Measurements from ENCODE around the gene CAPS2.

CAPS2 gene

DNA sequence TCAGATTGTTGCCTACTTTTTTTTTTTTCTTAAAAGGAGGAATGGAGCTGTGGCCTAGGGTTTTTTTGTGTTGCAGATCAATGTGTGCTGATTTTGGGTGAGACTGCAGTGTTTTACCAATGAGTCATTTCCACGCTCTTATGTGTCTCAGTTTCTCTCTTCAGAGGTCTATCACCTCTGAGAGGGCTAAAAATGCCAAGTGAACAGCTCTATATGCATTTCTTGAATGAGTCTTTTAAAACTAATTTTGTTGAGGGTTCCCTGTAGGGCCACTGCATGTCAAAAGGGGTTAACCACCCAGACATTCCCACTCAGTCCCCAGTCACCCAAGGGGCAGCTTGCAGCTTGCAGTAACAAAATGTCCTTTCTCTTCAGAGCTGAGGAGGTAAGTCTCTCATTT lies 36.5 kb upstream of the CAPS2 start:
- no peaks in the 10 kb centered on the region for H3K4me1 ChIP-seq (ENCODE audit: control insufficient read depth, insufficient read depth, low read length)
- TF ChIP-seq ZNF510 (tag by site-specific recombination; IDR thresholded peaks at IDR 0.05; ENCODE audit: insufficient replicate concordance) (no peak), ZNF114 (tag by site-specific recombination; IDR thresholded peaks at IDR 0.05) (no peak), ZNF791 (tag by site-specific recombination; IDR thresholded peaks at IDR 0.05) (no peak), SP7 (tag by site-specific recombination; IDR thresholded peaks at IDR 0.05) (no peak), ZNF707 (tag by site-specific recombination; IDR thresholded peaks at IDR 0.05) (no peak), ZNF404 (tag by site-specific recombination; IDR thresholded peaks at IDR 0.05) (no peak), ZNF121 (tag by site-specific recombination; IDR thresholded peaks at IDR 0.05) (no peak), IKZF3 (tag by site-specific recombination; IDR thresholded peaks at IDR 0.05) (no peak), HOXA7 (CRISPR knock-in tag; IDR thresholded peaks at IDR 0.05; ENCODE audit: borderline replicate concordance) (no peak), EGR2 (tag by site-specific recombination; IDR thresholded peaks at IDR 0.05; ENCODE audit: low read depth) (no peak), KLF8 (tag by site-specific recombination; IDR thresholded peaks at IDR 0.05) (no peak), ZNF660 (tag by site-specific recombination; IDR thresholded peaks at IDR 0.05) (no peak), BCL11A (tag by site-specific recombination; IDR thresholded peaks at IDR 0.05; ENCODE audit: low read depth) (no peak)
- TF ChIP-seq, protein P1, sequence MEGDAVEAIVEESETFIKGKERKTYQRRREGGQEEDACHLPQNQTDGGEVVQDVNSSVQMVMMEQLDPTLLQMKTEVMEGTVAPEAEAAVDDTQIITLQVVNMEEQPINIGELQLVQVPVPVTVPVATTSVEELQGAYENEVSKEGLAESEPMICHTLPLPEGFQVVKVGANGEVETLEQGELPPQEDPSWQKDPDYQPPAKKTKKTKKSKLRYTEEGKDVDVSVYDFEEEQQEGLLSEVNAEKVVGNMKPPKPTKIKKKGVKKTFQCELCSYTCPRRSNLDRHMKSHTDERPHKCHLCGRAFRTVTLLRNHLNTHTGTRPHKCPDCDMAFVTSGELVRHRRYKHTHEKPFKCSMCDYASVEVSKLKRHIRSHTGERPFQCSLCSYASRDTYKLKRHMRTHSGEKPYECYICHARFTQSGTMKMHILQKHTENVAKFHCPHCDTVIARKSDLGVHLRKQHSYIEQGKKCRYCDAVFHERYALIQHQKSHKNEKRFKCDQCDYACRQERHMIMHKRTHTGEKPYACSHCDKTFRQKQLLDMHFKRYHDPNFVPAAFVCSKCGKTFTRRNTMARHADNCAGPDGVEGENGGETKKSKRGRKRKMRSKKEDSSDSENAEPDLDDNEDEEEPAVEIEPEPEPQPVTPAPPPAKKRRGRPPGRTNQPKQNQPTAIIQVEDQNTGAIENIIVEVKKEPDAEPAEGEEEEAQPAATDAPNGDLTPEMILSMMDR (tag by site-specific recombination; IDR thresholded peaks at IDR 0.05): no peak
- TF ChIP-seq, protein P2, sequence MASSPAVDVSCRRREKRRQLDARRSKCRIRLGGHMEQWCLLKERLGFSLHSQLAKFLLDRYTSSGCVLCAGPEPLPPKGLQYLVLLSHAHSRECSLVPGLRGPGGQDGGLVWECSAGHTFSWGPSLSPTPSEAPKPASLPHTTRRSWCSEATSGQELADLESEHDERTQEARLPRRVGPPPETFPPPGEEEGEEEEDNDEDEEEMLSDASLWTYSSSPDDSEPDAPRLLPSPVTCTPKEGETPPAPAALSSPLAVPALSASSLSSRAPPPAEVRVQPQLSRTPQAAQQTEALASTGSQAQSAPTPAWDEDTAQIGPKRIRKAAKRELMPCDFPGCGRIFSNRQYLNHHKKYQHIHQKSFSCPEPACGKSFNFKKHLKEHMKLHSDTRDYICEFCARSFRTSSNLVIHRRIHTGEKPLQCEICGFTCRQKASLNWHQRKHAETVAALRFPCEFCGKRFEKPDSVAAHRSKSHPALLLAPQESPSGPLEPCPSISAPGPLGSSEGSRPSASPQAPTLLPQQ (tag by site-specific recombination; IDR thresholded peaks at IDR 0.05): no peak

DNA sequence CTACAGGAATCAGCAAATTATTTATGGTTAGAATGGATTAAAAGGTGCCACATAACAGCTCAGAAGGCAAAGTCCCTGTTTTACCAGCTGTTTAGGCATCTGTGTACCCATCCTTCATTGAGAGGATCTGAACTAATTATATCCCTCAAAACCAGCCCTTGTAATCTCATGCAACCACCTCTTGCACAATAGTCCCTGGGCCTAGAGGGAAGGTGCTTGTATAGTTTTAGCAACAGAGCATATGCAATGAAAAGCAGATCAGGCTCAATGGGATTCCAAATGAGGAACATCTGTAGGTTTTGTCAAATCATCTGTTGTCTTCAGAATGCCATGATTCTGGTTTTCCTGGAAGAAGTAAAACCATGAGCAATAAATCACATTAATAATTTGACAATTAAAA lies 34.8 kb upstream of the CAPS2 start:
- TF ChIP-seq ZNF48 (tag by site-specific recombination; IDR thresholded peaks at IDR 0.05): no peak
- TF ChIP-seq, protein P3, sequence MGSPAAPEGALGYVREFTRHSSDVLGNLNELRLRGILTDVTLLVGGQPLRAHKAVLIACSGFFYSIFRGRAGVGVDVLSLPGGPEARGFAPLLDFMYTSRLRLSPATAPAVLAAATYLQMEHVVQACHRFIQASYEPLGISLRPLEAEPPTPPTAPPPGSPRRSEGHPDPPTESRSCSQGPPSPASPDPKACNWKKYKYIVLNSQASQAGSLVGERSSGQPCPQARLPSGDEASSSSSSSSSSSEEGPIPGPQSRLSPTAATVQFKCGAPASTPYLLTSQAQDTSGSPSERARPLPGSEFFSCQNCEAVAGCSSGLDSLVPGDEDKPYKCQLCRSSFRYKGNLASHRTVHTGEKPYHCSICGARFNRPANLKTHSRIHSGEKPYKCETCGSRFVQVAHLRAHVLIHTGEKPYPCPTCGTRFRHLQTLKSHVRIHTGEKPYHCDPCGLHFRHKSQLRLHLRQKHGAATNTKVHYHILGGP (tag by site-specific recombination; IDR thresholded peaks at IDR 0.05): no peak
- TF ChIP-seq SETDB1 (IDR thresholded peaks at IDR 0.05; ENCODE audit: insufficient read length, low read length): no peak
- no peak for TF ChIP-seq ZNF37A (tag by site-specific recombination; IDR thresholded peaks at IDR 0.05)
- TF ChIP-seq MEIS1 (CRISPR knock-in tag; IDR thresholded peaks at IDR 0.05; ENCODE audit: borderline replicate concordance): no peak
- TF ChIP-seq, protein P4, sequence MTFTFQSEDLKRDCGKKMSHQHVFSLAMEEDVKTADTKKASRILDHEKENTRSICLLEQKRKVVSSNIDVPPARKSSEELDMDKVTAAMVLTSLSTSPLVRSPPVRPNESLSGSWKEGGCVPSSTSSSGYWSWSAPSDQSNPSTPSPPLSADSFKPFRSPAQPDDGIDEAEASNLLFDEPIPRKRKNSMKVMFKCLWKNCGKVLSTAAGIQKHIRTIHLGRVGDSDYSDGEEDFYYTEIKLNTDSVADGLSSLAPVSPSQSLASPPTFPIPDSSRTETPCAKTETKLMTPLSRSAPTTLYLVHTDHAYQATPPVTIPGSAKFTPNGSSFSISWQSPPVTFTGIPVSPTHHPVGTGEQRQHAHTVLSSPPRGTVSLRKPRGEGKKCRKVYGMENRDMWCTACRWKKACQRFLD (tag by site-specific recombination; IDR thresholded peaks at IDR 0.05): no peak
- TF ChIP-seq KLF8 (tag by site-specific recombination; IDR thresholded peaks at IDR 0.05): no peak
- TF ChIP-seq ZNF596 (tag by site-specific recombination; IDR thresholded peaks at IDR 0.05): no peak
- no peak for TF ChIP-seq ZNF266 (tag by site-specific recombination; IDR thresholded peaks at IDR 0.05; ENCODE audit: low read depth)
- TF ChIP-seq ZNF560 (tag by site-specific recombination; IDR thresholded peaks at IDR 0.05; ENCODE audit: borderline replicate concordance): no peak
- TF ChIP-seq ZNF610 (tag by site-specific recombination; IDR thresholded peaks at IDR 0.05; ENCODE audit: borderline replicate concordance): no peak
- no peak for TF ChIP-seq ZNF658 (tag by site-specific recombination; IDR thresholded peaks at IDR 0.05)
- no peak for TF ChIP-seq REPIN1 (tag by site-specific recombination; IDR thresholded peaks at IDR 0.05; ENCODE audit: low read depth)
- TF ChIP-seq, protein P5, sequence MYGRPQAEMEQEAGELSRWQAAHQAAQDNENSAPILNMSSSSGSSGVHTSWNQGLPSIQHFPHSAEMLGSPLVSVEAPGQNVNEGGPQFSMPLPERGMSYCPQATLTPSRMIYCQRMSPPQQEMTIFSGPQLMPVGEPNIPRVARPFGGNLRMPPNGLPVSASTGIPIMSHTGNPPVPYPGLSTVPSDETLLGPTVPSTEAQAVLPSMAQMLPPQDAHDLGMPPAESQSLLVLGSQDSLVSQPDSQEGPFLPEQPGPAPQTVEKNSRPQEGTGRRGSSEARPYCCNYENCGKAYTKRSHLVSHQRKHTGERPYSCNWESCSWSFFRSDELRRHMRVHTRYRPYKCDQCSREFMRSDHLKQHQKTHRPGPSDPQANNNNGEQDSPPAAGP (tag by site-specific recombination; IDR thresholded peaks at IDR 0.05): no peak
- no peak for TF ChIP-seq ZNF792 (tag by site-specific recombination; IDR thresholded peaks at IDR 0.05)
- TF ChIP-seq ZNF292 (tag by site-specific recombination; IDR thresholded peaks at IDR 0.05; ENCODE audit: borderline replicate concordance, low read depth): no peak
- no peak for TF ChIP-seq KLF10 (tag by site-specific recombination; IDR thresholded peaks at IDR 0.05)
- Histone ChIP-seq H3K36me3 (ENCODE audit: control insufficient read depth in 2 of 2, insufficient read depth in 1 of 2, low read length in 2 of 2) (no peaks in the 10 kb centered on the region), H3K27ac (ENCODE audit: extremely low read depth, low read depth, low read length) (no peak overlapping the region), H3K4me1 (ENCODE audit: control insufficient read depth, insufficient read depth, low read length) (no peaks in the 10 kb centered on the region), H3K4me3 (ENCODE audit: low read depth, low read length) (no peak overlapping the region), H3K9me3 (ENCODE audit: control insufficient read depth, insufficient read depth, low read depth, low read length) (no peaks in the 10 kb centered on the region)
- POLR2A ChIA-PET: no interaction called here
- CTCF ChIA-PET: interaction anchor here (1.2 kb wide), 1 partner anchor 26 kb away, joined by 3 read pairs; the partner anchor contains the start of gene GLIPR1L2

More for the DNA sequence above, 36.5 kb upstream of the CAPS2 start:
- Histone ChIP-seq H3K36me3 (ENCODE audit: control insufficient read depth in 2 of 2, insufficient read depth in 1 of 2, low read length in 2 of 2) (no peaks in the 10 kb centered on the region), H3K9me3 (ENCODE audit: control insufficient read depth, insufficient read depth, low read depth, low read length) (no peaks in the 10 kb centered on the region), H3K27ac (ENCODE audit: extremely low read depth, low read depth, low read length) (no peak overlapping the region), H3K4me3 (ENCODE audit: low read depth, low read length) (no peak overlapping the region)
- CTCF ChIA-PET: interaction anchor here (0.6 to 1.0 kb wide), 2 partner anchors 66 to 397 kb away, joined by 3 read pairs; no protein-coding TSS in a partner anchor
- POLR2A ChIA-PET: no interaction called here
